Esophagus muscularis mucosa (tissue), 4 donors: ENCODE measurements around the gene CACHD1.

Experiments used
- EP300 ChIP-seq: sonication (generic); formaldehyde crosslinking; IDR thresholded peaks from one replicate; pipeline ENCODE4 v1.6.1; 2017; ENCODE audit warnings: antibody characterized with exemption
- POLR2A ChIP-seq: fragments of 450-650 bp; IDR thresholded peaks from one replicate; pipeline ENCODE4 v1.6.1; 2017; ENCODE audit warnings: antibody characterized with exemption, moderate library complexity, mild to moderate bottlenecking, low read depth
- POLR2AphosphoS5 ChIP-seq, 2 donors: sonication (generic); formaldehyde crosslinking; IDR thresholded peaks; one replicate each; pipeline ENCODE4 v1.6.1; 2017; ENCODE audit warnings: antibody characterized with exemption in 2 of 2
- TF ChIP-seq, protein P1 (sequence below), 3 experiments: fragments of 200-600 bp in 2 of 3; fragments of 450-650 bp in 1 of 3; sonication (generic) in 2 of 3; IDR thresholded peaks; one replicate each; pipeline ENCODE4 v1.5.1; 2017 to 2019; ENCODE audit warnings: antibody characterized with exemption in 3 of 3, mild to moderate bottlenecking in 2 of 3, moderate library complexity in 1 of 3

- TF ChIP-seq, protein P1, sequence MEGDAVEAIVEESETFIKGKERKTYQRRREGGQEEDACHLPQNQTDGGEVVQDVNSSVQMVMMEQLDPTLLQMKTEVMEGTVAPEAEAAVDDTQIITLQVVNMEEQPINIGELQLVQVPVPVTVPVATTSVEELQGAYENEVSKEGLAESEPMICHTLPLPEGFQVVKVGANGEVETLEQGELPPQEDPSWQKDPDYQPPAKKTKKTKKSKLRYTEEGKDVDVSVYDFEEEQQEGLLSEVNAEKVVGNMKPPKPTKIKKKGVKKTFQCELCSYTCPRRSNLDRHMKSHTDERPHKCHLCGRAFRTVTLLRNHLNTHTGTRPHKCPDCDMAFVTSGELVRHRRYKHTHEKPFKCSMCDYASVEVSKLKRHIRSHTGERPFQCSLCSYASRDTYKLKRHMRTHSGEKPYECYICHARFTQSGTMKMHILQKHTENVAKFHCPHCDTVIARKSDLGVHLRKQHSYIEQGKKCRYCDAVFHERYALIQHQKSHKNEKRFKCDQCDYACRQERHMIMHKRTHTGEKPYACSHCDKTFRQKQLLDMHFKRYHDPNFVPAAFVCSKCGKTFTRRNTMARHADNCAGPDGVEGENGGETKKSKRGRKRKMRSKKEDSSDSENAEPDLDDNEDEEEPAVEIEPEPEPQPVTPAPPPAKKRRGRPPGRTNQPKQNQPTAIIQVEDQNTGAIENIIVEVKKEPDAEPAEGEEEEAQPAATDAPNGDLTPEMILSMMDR (IDR thresholded peaks at IDR 0.05): no peak
- TF ChIP-seq EP300 (no peak), POLR2AphosphoS5 (IDR thresholded peaks at IDR 0.05) (no peak), POLR2A (no peak)
Measured at GRCh38 chr1:64570267-64570855, 100.4 kb downstream of the CACHD1 start.
